ENCODE data around the gene SAMD1. TPM values are rescaled to one million over a fixed set of nuclear protein-coding genes. Genes with fewer than 3 reads are reported as not detected.

SAMD1 gene
- polyA plus RNA-seq, 3 donors, result 0.78 to 19.4 (median 1.4) TPM

- no peaks in the 10 kb centered on the region for H3K36me3 ChIP-seq (replicated peaks in 1 of 2; ENCODE audit: control insufficient read depth in 1 of 2, insufficient read depth in 2 of 2, low read length in 2 of 2)
- WGBS (ENCODE audit: insufficient coverage), result 31% methylated on average over 16 of the region's 24 CpGs
- TF ChIP-seq CTCF (IDR thresholded peaks at IDR 0.05), result no peak
- peak overlapping the region; percentile 57 to 96 (median 72) for H3K4me3 ChIP-seq (replicated peaks in 1 of 3; ENCODE audit: low read depth in 2 of 3, low read length in 3 of 3)
- H3K4me1 ChIP-seq (ENCODE audit: control insufficient read depth in 1 of 2, insufficient read depth in 2 of 2, low read length in 2 of 2), result peaks cover 49 to 53% of the 10 kb centered on the region in 2 donors
- no peaks in the 10 kb centered on the region for H3K9me3 ChIP-seq (replicated peaks in 1 of 2; ENCODE audit: control insufficient read depth in 1 of 2, insufficient read depth in 1 of 2, low read length in 2 of 2)
- DNase-seq, result peak in 1 of 3 donors; percentile 50
- H3K27me3 ChIP-seq (ENCODE audit: control insufficient read depth in 2 of 2, insufficient read depth in 2 of 2, low read length in 2 of 2), result no peaks in the 10 kb centered on the region
- H2AFZ ChIP-seq (ENCODE audit: insufficient read depth, low read depth, low read length, poor library complexity, severe bottlenecking), result peak overlapping the region; percentile 96
- peak overlapping the region; percentile 88 to 94 for H3K4me3 Mint-ChIP-seq
- peak overlapping the region; percentile 91 to 98 (median 94) for H3K27ac Mint-ChIP-seq
- H3K4me2 ChIP-seq (replicated peaks; ENCODE audit: extremely low read depth, low read length, poor library complexity, severe bottlenecking), result peak overlapping the region; percentile 100
- H3K9ac ChIP-seq (ENCODE audit: insufficient read depth, low read length, poor library complexity, severe bottlenecking), result peak overlapping the region; percentile 81
- intact Hi-C loops (cut with micrococcal nuclease), result loop anchor here (1.0 to 5.0 kb wide), 4 partner anchors 35 to 76 kb away; partner anchors contain the start of genes PRKACA (in 2 of the 2), ASF1B (in 1 of the 2) and RFX1 (in 1 of the 2)
- H3K9me3 Mint-ChIP-seq, result no peaks in the 10 kb centered on the region
- peaks cover 36% of the 10 kb centered on the region for H3K4me1 Mint-ChIP-seq
- peaks cover 0 to 3% (median 2%) of the 10 kb centered on the region in 3 donors for H3K27me3 Mint-ChIP-seq (ENCODE audit: low read depth in 3 of 3)
- H4K20me1 ChIP-seq (ENCODE audit: insufficient read depth, low read length), result no peaks in the 10 kb centered on the region
- H3K36me3 Mint-ChIP-seq, result peaks cover 3 to 7% of the 10 kb centered on the region in 2 donors
- no peaks in the 10 kb centered on the region for H3K79me2 ChIP-seq (ENCODE audit: insufficient read depth, low read length)
- H3K27ac ChIP-seq (ENCODE audit: low read depth in 1 of 2, low read length in 2 of 2), result peak overlapping the region; percentile 57 to 84
Observed at GRCh38 chr19:14081797-14082674, 8.5 kb downstream of the SAMD1 start.

GRCh38 chr19:14080887-14081796, 9.4 kb downstream of the SAMD1 start:
- Histone ChIP-seq H3K36me3 (replicated peaks in 1 of 2; ENCODE audit: control insufficient read depth in 1 of 2, insufficient read depth in 2 of 2, low read length in 2 of 2) (no peaks in the 10 kb centered on the region), H3K4me1 (ENCODE audit: control insufficient read depth in 1 of 2, insufficient read depth in 2 of 2, low read length in 2 of 2) (peaks cover 55 to 62% of the 10 kb centered on the region in 2 donors), H3K27ac (ENCODE audit: low read depth in 1 of 2, low read length in 2 of 2) (peak overlapping the region; percentile 85), H3K4me3 (replicated peaks in 1 of 3; ENCODE audit: low read depth in 2 of 3, low read length in 3 of 3) (peak overlapping the region; percentile 79 to 96 (median 82)), H3K9me3 (replicated peaks in 1 of 2; ENCODE audit: control insufficient read depth in 1 of 2, insufficient read depth in 1 of 2, low read length in 2 of 2) (no peaks in the 10 kb centered on the region), H3K4me2 (replicated peaks; ENCODE audit: extremely low read depth, low read length, poor library complexity, severe bottlenecking) (peak overlapping the region; percentile 100), H3K79me2 (ENCODE audit: insufficient read depth, low read length) (no peaks in the 10 kb centered on the region), H3K9ac (ENCODE audit: insufficient read depth, low read length, poor library complexity, severe bottlenecking) (peak overlapping the region; percentile 81), H2AFZ (ENCODE audit: insufficient read depth, low read depth, low read length, poor library complexity, severe bottlenecking) (peak overlapping the region; percentile 96), H3K27me3 (ENCODE audit: control insufficient read depth in 2 of 2, insufficient read depth in 2 of 2, low read length in 2 of 2) (no peaks in the 10 kb centered on the region), H4K20me1 (ENCODE audit: insufficient read depth, low read length) (no peaks in the 10 kb centered on the region)
- peaks cover 0 to 5% (median 2%) of the 10 kb centered on the region in 3 donors for H3K27me3 Mint-ChIP-seq (ENCODE audit: low read depth in 3 of 3)
- TF ChIP-seq CTCF (IDR thresholded peaks at IDR 0.05), result no peak
- peak; percentile 99 to 100 (median 99) for DNase-seq
- peaks cover 0 to 3% of the 10 kb centered on the region in 2 donors for H3K36me3 Mint-ChIP-seq
- H3K4me3 Mint-ChIP-seq, result peak overlapping the region; percentile 88 to 95
- H3K9me3 Mint-ChIP-seq, result no peaks in the 10 kb centered on the region
- under 1% methylated on average over 48 of the region's 50 CpGs for WGBS (ENCODE audit: insufficient coverage)
- H3K27ac Mint-ChIP-seq, result peak overlapping the region; percentile 91 to 98 (median 94)
- intact Hi-C loops (cut with micrococcal nuclease), result loop anchor here (1.0 to 5.0 kb wide), 4 partner anchors 36 to 75 kb away; partner anchors contain the start of genes PRKACA (in 2 of the 2), ASF1B (in 1 of the 2) and RFX1 (in 1 of the 2)
- peaks cover 41% of the 10 kb centered on the region for H3K4me1 Mint-ChIP-seq
